UCSD-AML1 (cell line): ENCODE measurements around the gene ARHGAP15.

Source experiments
- DNase-seq: peaks from one replicate; lab custom pipeline; 2025; ENCODE audit not compliant: unreplicated experiment; lab: John Stamatoyannopoulos, UW

The ARHGAP15 gene

DNA sequence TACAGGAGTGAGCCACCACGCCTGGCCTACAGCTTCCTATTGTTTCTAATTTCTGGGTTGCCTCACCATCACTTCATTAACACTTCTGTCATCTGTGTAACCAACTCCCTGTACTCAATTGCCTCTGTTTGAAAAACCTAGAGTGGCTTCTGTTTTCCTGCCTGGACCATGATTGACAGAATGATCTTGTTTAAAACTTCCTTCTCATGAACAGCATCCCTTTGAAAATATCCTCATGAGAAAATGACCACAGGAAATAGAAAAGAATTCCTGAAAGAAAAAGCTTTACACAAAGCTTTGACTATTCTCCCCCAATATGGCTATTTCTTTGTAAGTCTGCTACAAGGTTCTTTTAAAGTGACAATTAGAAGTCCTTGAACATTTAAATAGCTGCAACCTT is 672.3 kb downstream of the ARHGAP15 start:
- no peak for DNase-seq

DNA sequence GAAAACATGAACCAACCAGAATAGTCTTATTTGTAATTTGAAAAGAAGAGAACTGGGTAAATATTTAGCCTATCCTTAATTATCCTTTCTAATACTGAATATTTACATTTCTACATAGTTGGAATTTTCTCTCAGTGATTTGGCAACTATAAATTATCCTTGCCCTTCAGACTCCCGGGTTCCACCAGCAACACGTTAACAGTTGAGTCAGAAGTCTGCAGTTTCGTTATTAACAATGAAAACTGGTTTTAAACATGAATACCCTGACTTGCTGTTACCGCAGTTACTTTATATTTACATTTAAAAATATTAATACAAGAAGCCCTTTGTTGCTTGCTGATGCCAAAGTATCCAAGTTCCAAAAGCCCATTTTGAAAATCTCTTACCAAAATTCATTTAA is 673.0 kb downstream of the ARHGAP15 start:
- DNase-seq, result no peak

DNA sequence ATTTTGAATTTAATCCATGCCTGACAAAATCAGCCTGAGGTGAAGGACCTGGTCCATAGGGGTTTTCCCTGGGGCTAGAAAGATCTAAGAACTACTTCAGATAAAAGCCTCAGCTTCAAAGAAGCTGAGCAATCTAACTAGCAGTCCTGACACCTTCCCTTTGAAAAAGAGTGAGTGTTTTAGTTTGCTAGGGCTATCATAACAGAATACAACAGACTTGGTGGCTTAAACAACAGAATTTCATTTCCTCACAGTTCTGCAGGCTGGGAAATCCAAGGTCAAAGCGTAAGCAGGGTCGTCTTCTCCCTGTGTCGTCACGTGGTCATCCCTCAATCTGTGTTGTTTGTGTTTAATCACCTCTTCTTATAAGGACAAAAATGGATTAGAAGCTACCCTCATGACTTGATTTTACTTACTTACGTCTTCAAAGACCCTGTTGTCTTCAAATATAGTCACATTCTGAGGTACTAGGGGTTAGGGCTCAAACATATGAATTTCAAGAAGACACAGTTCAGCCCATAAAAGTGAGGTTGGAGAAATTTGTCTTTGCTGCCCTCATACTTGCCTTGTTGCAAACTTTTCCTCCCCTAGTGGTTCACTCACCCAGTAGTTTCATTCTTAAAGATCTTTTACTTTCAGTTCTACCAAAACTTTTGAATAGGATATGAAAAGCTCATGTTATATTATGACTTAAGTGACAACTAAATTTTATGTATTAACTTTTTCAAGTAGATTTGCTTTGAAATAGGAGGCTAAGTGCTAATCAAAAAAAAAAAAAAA is 673.8 kb downstream of the ARHGAP15 start:
- no peak for DNase-seq

DNA sequence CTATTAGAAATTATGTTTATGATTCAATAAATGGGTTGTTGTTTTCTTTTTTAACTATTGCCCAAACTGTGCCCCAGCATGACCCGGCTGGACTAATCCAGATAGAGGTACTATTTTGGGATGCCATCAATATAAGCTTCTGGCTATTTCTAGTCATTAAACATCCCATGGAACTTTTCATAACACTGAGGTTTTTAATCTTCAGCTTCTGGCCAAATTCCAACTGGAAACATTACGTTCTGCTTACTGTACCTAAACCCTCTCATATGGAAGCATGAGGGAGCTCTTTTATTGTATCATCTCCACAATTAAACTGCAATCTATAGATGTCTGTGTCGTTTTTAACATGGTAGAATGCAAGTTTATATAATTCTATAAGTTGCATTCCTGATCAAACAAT is 674.7 kb downstream of the ARHGAP15 start:
- no peak for DNase-seq

DNA sequence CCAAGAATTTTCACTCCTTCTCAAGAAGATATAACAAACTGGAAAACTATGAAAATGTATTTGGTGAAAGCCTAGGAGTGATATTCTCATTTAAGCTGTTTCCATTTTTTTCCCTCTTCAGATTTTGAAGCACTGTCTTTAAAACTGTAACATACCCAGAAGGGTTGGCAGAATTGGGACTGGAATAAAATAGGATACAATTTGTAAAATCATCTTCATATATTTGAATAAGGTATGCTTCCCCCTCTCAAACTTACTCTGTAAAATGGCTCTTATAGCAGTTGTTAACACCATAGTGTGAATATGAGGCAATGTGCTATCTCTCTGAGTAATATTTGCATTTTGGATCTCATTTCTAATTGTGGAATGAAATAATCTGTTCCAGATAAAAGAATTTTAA is 676.4 kb downstream of the ARHGAP15 start:
- DNase-seq, result no peak

DNA sequence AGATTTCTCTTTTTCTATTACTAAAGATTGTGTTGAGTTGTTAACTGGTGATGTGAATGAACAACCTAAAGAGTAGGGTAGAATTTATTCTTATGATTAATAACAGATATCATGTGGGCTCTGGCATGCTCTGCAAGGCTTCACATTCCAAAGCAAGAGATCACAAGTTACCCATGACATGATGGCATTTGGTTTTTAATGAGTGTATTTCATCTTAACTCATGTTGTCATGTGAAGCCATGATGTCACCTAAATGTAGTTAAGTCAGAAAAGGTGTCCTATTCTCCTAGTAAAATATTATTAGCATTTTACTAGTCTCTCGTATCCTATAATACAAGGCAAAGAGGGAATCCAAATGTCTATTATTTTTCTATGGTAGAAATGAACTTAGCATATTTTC is 678.0 kb downstream of the ARHGAP15 start:
- no peak for DNase-seq

DNA sequence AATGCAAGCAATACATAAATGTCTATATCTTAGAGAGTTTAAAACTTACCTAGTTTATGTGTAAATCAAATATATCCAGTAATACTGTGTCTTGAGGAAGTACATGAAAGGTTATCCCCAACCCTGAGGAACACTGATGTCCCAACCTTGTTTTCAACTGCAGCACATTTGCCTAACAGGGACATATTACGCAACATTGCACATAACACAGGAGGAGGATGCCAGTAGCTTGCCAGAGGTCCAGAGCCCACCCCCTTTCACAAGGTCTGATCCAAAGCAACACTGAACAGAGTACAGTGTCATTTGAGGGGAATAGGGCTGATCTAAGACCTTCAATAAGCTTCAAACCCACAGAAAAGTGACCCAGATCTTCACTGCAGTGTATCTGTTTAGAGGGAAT is 678.5 kb downstream of the ARHGAP15 start:
- DNase-seq, result no peak

DNA sequence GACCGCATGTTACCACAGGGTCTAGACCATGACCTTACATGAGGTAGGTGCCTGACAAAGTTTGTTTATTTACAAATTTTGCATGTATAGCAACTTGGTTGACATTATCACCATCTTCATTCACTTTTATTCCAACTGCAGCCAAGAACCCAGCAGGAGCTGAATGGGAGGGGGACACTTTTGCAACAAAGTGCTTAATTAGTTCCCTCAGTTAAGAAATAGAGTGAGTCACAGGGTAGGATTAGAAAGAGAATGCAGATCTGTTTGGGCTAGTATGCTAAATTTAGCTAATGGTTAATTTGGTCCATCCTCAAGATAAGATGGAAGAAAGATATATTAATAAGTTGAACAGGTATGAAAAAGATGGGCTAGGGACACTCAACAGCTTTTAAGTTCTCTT is 678.9 kb downstream of the ARHGAP15 start:
- no peak for DNase-seq

DNA sequence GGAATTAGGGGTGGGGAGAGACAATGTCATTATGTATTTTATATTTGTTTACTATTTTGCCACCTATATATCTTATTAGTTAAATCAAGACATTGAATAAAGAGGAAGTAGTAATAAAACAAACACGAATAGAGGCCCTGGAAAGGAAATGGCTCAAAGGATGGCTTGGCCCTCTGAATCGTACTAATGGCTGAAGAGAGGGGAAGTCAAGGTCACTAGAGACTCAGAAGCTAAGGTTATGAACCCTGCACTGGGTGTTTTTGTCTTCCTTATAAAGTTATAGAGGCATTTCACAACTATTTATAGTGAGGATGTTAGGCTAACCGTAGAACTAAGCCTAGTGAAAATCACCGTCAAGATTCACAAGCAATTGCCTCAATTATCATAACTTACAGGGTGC is 685.9 kb downstream of the ARHGAP15 start:
- DNase-seq, result no peak

DNA sequence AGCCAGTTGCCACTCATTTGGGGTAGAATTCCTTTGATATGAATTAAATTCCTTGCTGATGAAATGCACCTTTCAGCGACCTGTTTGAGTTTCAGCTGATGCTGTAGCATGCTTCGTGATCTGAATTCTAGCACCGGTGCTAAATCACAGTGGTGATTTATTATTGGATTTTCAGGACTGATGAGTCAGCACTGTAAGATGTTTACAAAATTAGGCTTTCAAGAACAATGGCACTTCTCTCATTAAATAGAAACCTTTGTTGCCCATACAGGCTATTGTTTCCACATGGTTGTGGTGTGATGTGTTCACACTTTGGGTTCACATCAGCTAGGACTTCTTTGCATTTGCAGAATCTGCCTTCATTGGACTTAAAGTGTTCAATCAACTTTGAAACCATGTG is 687.7 kb downstream of the ARHGAP15 start:
- DNase-seq, result no peak
